Measurements from ENCODE around the gene PATJ.

- TF ChIP-seq POLR2A (IDR thresholded peaks at IDR 0.05) (no peak), CTCF (IDR thresholded peaks at IDR 0.05) (no peak)
Measured at GRCh38 chr1:62092110-62092509, 349.8 kb downstream of the PATJ start.
